Gastroesophageal sphincter (tissue), 4 donors: Measurements from ENCODE around the gene OTUD1. TPM values are rescaled to one million over a fixed set of nuclear protein-coding genes. Genes with fewer than 3 reads are reported as not detected.

Experiments used
- ATAC-seq: fragments of 150-250 bp; one replicate; pipeline ENCODE4 v1.9.1; 2016; ENCODE audit warnings: mild to moderate bottlenecking, moderate library complexity
- H3K27ac ChIP-seq, 4 donors: fragments of 200-600 bp; sonication (generic) in 3 of 4; 1 replicate in 3 of 4; 2 replicates in 1 of 4; pipeline ENCODE4 v1.5.1; 2016 to 2019
- H3K27me3 ChIP-seq: fragments of 200-600 bp; sonication (generic); one replicate; pipeline ENCODE4 v1.5.1; 2019
- H3K36me3 ChIP-seq, 2 donors: fragments of 200-600 bp; sonication (generic); one replicate each; pipeline ENCODE4 v1.5.1; 2019; ENCODE audit warnings: control low read depth in 1 of 2
- H3K4me1 ChIP-seq, 3 donors: fragments of 200-600 bp; sonication (generic); 1 replicate in 2 of 3; 2 replicates in 1 of 3; pipeline ENCODE4 v1.5.1; 2016 to 2019; ENCODE audit warnings: control low read depth in 2 of 3
- H3K4me3 ChIP-seq, 2 donors: fragments of 200-600 bp; sonication (generic); one replicate each; pipeline ENCODE4 v1.5.1; 2019; ENCODE audit warnings: mild to moderate bottlenecking in 1 of 2, moderate library complexity in 1 of 2
- H3K9me3 ChIP-seq, 3 donors: fragments of 200-600 bp; sonication (generic); one replicate each; pipeline ENCODE4 v1.5.1; 2017 to 2019; ENCODE audit warnings: control low read depth in 2 of 3
- EP300 ChIP-seq: sonication (generic); formaldehyde crosslinking; IDR thresholded peaks from one replicate; pipeline ENCODE4 v1.6.1; 2017; ENCODE audit warnings: antibody characterized with exemption, mild to moderate bottlenecking
- POLR2A ChIP-seq, 2 donors: fragments of 450-650 bp; IDR thresholded peaks; one replicate each; pipeline ENCODE4 v1.6.1; 2017; ENCODE audit warnings: antibody characterized with exemption in 2 of 2, mild to moderate bottlenecking in 2 of 2, moderate library complexity in 1 of 2
- POLR2AphosphoS5 ChIP-seq: sonication (generic); formaldehyde crosslinking; IDR thresholded peaks from one replicate; pipeline ENCODE4 v1.6.1; 2017; ENCODE audit warnings: antibody characterized with exemption
- WGBS, 2 donors: methylation state at CpG; one replicate each; pipeline ENCODE4 v1.1.5; 2018; ENCODE audit warnings: low coverage in 1 of 2; 5-methylcytosine and 5-hydroxymethylcytosine counted together
- total RNA-seq, 4 donors: library from RNA; depleted of rRNA; stranded (reverse); fragments of >200 nt; gene quantifications; one replicate each; pipeline ENCODE4 v1.1.0, GENCODE V29; 2016
- TF ChIP-seq, protein P1 (sequence below), 4 experiments: fragments of 200-600 bp in 2 of 4; fragments of 450-650 bp in 2 of 4; sonication (generic) in 1 of 4; IDR thresholded peaks; one replicate each; pipeline ENCODE4 v1.5.1; 2017 to 2019; ENCODE audit warnings: antibody characterized with exemption in 4 of 4, mild to moderate bottlenecking in 2 of 4, moderate library complexity in 2 of 4

OTUD1 gene
- total RNA-seq, 4 donors from 2014 or later, result 11.5 to 19.8 (median 12.3) TPM

GRCh38 chr10:23404461-23404980, 34.4 kb upstream of the OTUD1 start:
- 87 to 90% methylated on average over 5 of the region's 5 CpGs for WGBS, 2 donors
- no peak for ATAC-seq
- Histone ChIP-seq H3K9me3 (no peaks in the 10 kb centered on the region), H3K4me3 (no peak overlapping the region), H3K36me3 (no peaks in the 10 kb centered on the region), H3K27me3 (no peaks in the 10 kb centered on the region), H3K27ac (no peak overlapping the region), H3K4me1 (no peaks in the 10 kb centered on the region)
- TF ChIP-seq, protein P1, sequence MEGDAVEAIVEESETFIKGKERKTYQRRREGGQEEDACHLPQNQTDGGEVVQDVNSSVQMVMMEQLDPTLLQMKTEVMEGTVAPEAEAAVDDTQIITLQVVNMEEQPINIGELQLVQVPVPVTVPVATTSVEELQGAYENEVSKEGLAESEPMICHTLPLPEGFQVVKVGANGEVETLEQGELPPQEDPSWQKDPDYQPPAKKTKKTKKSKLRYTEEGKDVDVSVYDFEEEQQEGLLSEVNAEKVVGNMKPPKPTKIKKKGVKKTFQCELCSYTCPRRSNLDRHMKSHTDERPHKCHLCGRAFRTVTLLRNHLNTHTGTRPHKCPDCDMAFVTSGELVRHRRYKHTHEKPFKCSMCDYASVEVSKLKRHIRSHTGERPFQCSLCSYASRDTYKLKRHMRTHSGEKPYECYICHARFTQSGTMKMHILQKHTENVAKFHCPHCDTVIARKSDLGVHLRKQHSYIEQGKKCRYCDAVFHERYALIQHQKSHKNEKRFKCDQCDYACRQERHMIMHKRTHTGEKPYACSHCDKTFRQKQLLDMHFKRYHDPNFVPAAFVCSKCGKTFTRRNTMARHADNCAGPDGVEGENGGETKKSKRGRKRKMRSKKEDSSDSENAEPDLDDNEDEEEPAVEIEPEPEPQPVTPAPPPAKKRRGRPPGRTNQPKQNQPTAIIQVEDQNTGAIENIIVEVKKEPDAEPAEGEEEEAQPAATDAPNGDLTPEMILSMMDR (IDR thresholded peaks at IDR 0.05), result no peak
- TF ChIP-seq POLR2A (IDR thresholded peaks at IDR 0.05) (no peak), POLR2AphosphoS5 (no peak), EP300 (no peak)

- Histone ChIP-seq H3K27me3 (no peaks in the 10 kb centered on the region), H3K4me3 (no peak overlapping the region), H3K27ac (no peak overlapping the region), H3K4me1 (no peaks in the 10 kb centered on the region), H3K36me3 (no peaks in the 10 kb centered on the region), H3K9me3 (no peaks in the 10 kb centered on the region)
- 58% methylated on average over 3 of the region's 3 CpGs; no CpG with 5 or more reads in 1 of the 2 donors for WGBS, 2 donors
- TF ChIP-seq, protein P1 (IDR thresholded peaks at IDR 0.05), result no peak
- TF ChIP-seq POLR2A (IDR thresholded peaks at IDR 0.05) (no peak), POLR2AphosphoS5 (no peak), EP300 (no peak)
- ATAC-seq, result no peak
These were observed 33.3 kb upstream of the OTUD1 start for GRCh38 chr10:23405540-23405939.

GRCh38 chr10:23406409-23406808, 32.5 kb upstream of the OTUD1 start:
- TF ChIP-seq EP300, result no peak
- no peak for TF ChIP-seq POLR2AphosphoS5
- TF ChIP-seq POLR2A (IDR thresholded peaks at IDR 0.05), result no peak
- TF ChIP-seq, protein P1 (IDR thresholded peaks at IDR 0.05), result no peak
- no peak for ATAC-seq
- 65 to 78% methylated on average over 5 of the region's 5 CpGs for WGBS, 2 donors
- H3K9me3 ChIP-seq, result no peaks in the 10 kb centered on the region
- H3K4me3 ChIP-seq, result no peak overlapping the region
- H3K27me3 ChIP-seq, result no peaks in the 10 kb centered on the region
- no peak overlapping the region for H3K27ac ChIP-seq
- H3K36me3 ChIP-seq, result no peaks in the 10 kb centered on the region
- H3K4me1 ChIP-seq, result no peaks in the 10 kb centered on the region

GRCh38 chr10:23408330-23408976, 30.4 kb upstream of the OTUD1 start:
- no peak overlapping the region for H3K27ac ChIP-seq
- no peaks in the 10 kb centered on the region for H3K9me3 ChIP-seq
- H3K27me3 ChIP-seq, result no peaks in the 10 kb centered on the region
- H3K36me3 ChIP-seq, result no peaks in the 10 kb centered on the region
- WGBS, 2 donors, result 62 to 68% methylated on average over 7 to 8 of the region's 8 CpGs
- ATAC-seq, result no peak
- no peaks in the 10 kb centered on the region for H3K4me1 ChIP-seq
- TF ChIP-seq, protein P1 (IDR thresholded peaks at IDR 0.05), result no peak
- TF ChIP-seq POLR2AphosphoS5, result no peak
- H3K4me3 ChIP-seq, result no peak overlapping the region

DNA sequence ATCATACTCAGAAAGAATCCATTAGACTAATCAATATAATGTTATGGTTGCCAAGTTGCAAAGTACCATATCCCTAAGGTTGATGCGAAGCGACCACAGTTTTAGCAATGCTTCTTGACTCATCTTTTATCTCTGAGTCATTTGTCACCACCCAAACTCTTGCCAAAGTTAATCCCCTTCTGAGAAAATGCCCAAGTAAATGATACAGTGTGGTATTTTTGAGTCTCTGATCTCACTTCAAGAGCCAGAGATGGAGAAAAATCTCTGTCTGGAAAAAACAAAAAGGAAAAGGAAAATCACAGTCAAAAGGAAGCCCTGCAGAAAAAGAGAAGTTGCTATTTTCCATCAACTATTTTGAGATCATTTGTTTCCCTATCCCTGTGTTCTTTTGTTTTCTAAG, 26.7 kb upstream of the OTUD1 start:
- TF ChIP-seq POLR2A (IDR thresholded peaks at IDR 0.05), result no peak
- no peak for TF ChIP-seq EP300
- no peak for TF ChIP-seq POLR2AphosphoS5
- TF ChIP-seq, protein P1 (IDR thresholded peaks at IDR 0.05), result no peak
- no peak for ATAC-seq
- H3K36me3 ChIP-seq, result no peaks in the 10 kb centered on the region
- no peak overlapping the region for H3K27ac ChIP-seq
- H3K9me3 ChIP-seq, result no peaks in the 10 kb centered on the region
- H3K4me1 ChIP-seq, result no peaks in the 10 kb centered on the region
- 29 to 75% methylated on average over 2 of the region's 2 CpGs for WGBS, 2 donors
- H3K4me3 ChIP-seq, result no peak overlapping the region
- H3K27me3 ChIP-seq, result no peaks in the 10 kb centered on the region
